Mucosa of rectum (tissue), 2 donors: ENCODE results near the gene GDPD5.

Experiments used
- H3K27ac ChIP-seq, 2 donors: one replicate each; pipeline ENCODE4 v1.7.0; 2013; ENCODE audit warnings: inconsistent platforms in 2 of 2, low read depth in 2 of 2, low read length in 2 of 2
- H3K27me3 ChIP-seq, 2 donors: one replicate each; pipeline ENCODE4 v1.7.0; 2013; ENCODE audit warnings: low read length in 2 of 2; ENCODE audit not compliant: control insufficient read depth in 2 of 2, insufficient read depth in 2 of 2
- H3K36me3 ChIP-seq, 2 donors: one replicate each; pipeline ENCODE4 v1.7.0; 2013; ENCODE audit warnings: low read length in 2 of 2; ENCODE audit not compliant: control insufficient read depth in 2 of 2, insufficient read depth in 2 of 2
- H3K4me1 ChIP-seq, 2 donors: one replicate each; pipeline ENCODE4 v1.7.0; 2013; ENCODE audit warnings: low read length in 2 of 2, mild to moderate bottlenecking in 1 of 2; ENCODE audit not compliant: control insufficient read depth in 2 of 2, insufficient read depth in 2 of 2
- H3K4me3 ChIP-seq, 2 donors: one replicate each; pipeline ENCODE4 v1.7.0; 2013; ENCODE audit warnings: low read length in 2 of 2
- H3K9ac ChIP-seq, 2 donors: one replicate each; pipeline ENCODE4 v1.7.0; 2013; ENCODE audit warnings: low read length in 2 of 2, low read depth in 1 of 2, mild to moderate bottlenecking in 1 of 2
- H3K9me3 ChIP-seq, 2 donors: one replicate each; pipeline ENCODE4 v1.7.0; 2013; ENCODE audit warnings: low read length in 2 of 2; ENCODE audit not compliant: control insufficient read depth in 2 of 2
- donor health status: healthy.
- donor health status: Normal muscosa, but diverticular disease.

Gene GDPD5

GRCh38 chr11:75547617-75548058 lies 21.9 kb upstream of the GDPD5 start:
- no peak overlapping the region for H3K27ac ChIP-seq
- no peak overlapping the region for H3K4me3 ChIP-seq
- H3K36me3 ChIP-seq, result no peaks in the 10 kb centered on the region
- H3K27me3 ChIP-seq, result no peaks in the 10 kb centered on the region
- no peak overlapping the region for H3K9ac ChIP-seq
- no peaks in the 10 kb centered on the region for H3K9me3 ChIP-seq
- H3K4me1 ChIP-seq, result no peaks in the 10 kb centered on the region

- H3K9ac ChIP-seq, result no peak overlapping the region
- H3K27ac ChIP-seq, result no peak overlapping the region
- no peaks in the 10 kb centered on the region for H3K4me1 ChIP-seq
- no peaks in the 10 kb centered on the region for H3K27me3 ChIP-seq
- no peak overlapping the region for H3K4me3 ChIP-seq
- no peaks in the 10 kb centered on the region for H3K9me3 ChIP-seq
- H3K36me3 ChIP-seq, result no peaks in the 10 kb centered on the region
These were observed 21.4 kb upstream of the GDPD5 start for GRCh38 chr11:75547177-75547576.

- H3K4me1 ChIP-seq, result no peaks in the 10 kb centered on the region
- H3K9ac ChIP-seq, result no peak overlapping the region
These were observed 18.1 kb upstream of the GDPD5 start for GRCh38 chr11:75543806-75544205.

GRCh38 chr11:75542088-75542438 lies 16.3 kb upstream of the GDPD5 start:
- no peaks in the 10 kb centered on the region for H3K27me3 ChIP-seq
- H3K9me3 ChIP-seq, result no peaks in the 10 kb centered on the region
- H3K9ac ChIP-seq, result no peak overlapping the region
- no peak overlapping the region for H3K4me3 ChIP-seq
- no peak overlapping the region for H3K27ac ChIP-seq
- no peaks in the 10 kb centered on the region for H3K36me3 ChIP-seq
- H3K4me1 ChIP-seq, result no peaks in the 10 kb centered on the region

More at GRCh38 chr11:75543806-75544205, 18.1 kb upstream of the GDPD5 start:
- Histone ChIP-seq H3K36me3 (no peaks in the 10 kb centered on the region), H3K27ac (no peak overlapping the region), H3K27me3 (no peaks in the 10 kb centered on the region), H3K9me3 (no peaks in the 10 kb centered on the region), H3K4me3 (no peak overlapping the region)

GRCh38 chr11:75541193-75542087 lies 15.7 kb upstream of the GDPD5 start:
- Histone ChIP-seq H3K9ac (no peak overlapping the region), H3K9me3 (no peaks in the 10 kb centered on the region), H3K36me3 (no peaks in the 10 kb centered on the region), H3K27ac (no peak overlapping the region), H3K4me1 (no peaks in the 10 kb centered on the region), H3K4me3 (no peak overlapping the region), H3K27me3 (no peaks in the 10 kb centered on the region)

- H3K36me3 ChIP-seq, result no peaks in the 10 kb centered on the region
- no peaks in the 10 kb centered on the region for H3K9me3 ChIP-seq
- no peak overlapping the region for H3K27ac ChIP-seq
- H3K4me3 ChIP-seq, result no peak overlapping the region
- no peak overlapping the region for H3K9ac ChIP-seq
- H3K27me3 ChIP-seq, result no peaks in the 10 kb centered on the region
- H3K4me1 ChIP-seq, result peaks cover 0 to 2% of the 10 kb centered on the region in 2 donors
These were observed 14.0 kb upstream of the GDPD5 start for GRCh38 chr11:75539459-75540334.

- no peaks in the 10 kb centered on the region for H3K36me3 ChIP-seq
- no peak overlapping the region for H3K4me3 ChIP-seq
- H3K4me1 ChIP-seq, result peaks cover 0 to 11% of the 10 kb centered on the region in 2 donors
- H3K9me3 ChIP-seq, result no peaks in the 10 kb centered on the region
- H3K27ac ChIP-seq, result no peak overlapping the region
- no peaks in the 10 kb centered on the region for H3K27me3 ChIP-seq
- no peak overlapping the region for H3K9ac ChIP-seq
These were observed 12.6 kb upstream of the GDPD5 start for GRCh38 chr11:75538150-75538942.

GRCh38 chr11:75537740-75538139 lies 12.0 kb upstream of the GDPD5 start:
- Histone ChIP-seq H3K9ac (no peak overlapping the region), H3K4me3 (no peak overlapping the region), H3K36me3 (no peaks in the 10 kb centered on the region), H3K27ac (no peak overlapping the region), H3K9me3 (no peaks in the 10 kb centered on the region), H3K4me1 (peaks cover 0 to 11% of the 10 kb centered on the region in 2 donors), H3K27me3 (no peaks in the 10 kb centered on the region)

- no peak overlapping the region for H3K27ac ChIP-seq
These were observed 11.3 kb upstream of the GDPD5 start for GRCh38 chr11:75536786-75537641.

More at GRCh38 chr11:75536786-75537641, 11.3 kb upstream of the GDPD5 start:
- H3K9ac ChIP-seq, result peak overlapping the region in 1 of 2 donors; percentile 17
- H3K4me1 ChIP-seq, result peaks cover 3 to 11% of the 10 kb centered on the region in 2 donors
- H3K9me3 ChIP-seq, result no peaks in the 10 kb centered on the region
- H3K4me3 ChIP-seq, result no peak overlapping the region
- no peaks in the 10 kb centered on the region for H3K36me3 ChIP-seq
- H3K27me3 ChIP-seq, result no peaks in the 10 kb centered on the region
